Endodermal cell (in vitro differentiated cells): ENCODE results near the gene REG1A. TPM values are rescaled to one million over a fixed set of nuclear protein-coding genes. Genes with fewer than 3 reads are reported as not detected.

ENCODE experiments used
- DNase-seq: peaks from one replicate; pipeline ENCODE4 v3.0.0-alpha.2; 2017
- H3K27ac ChIP-seq: 2 replicates; pipeline ENCODE4 v1.5.1; 2013; ENCODE audit warnings: mild to moderate bottlenecking, low read depth, low read length, moderate library complexity
- H3K27me3 ChIP-seq: 2 replicates; pipeline ENCODE4 v1.6.1; 2013; ENCODE audit warnings: mild to moderate bottlenecking, low read length, moderate library complexity; ENCODE audit not compliant: insufficient read depth, control insufficient read depth, poor library complexity, severe bottlenecking
- H3K36me3 ChIP-seq: 2 replicates; pipeline ENCODE4 v1.7.0; 2013; ENCODE audit warnings: mild to moderate bottlenecking, low read length, moderate library complexity; ENCODE audit not compliant: control insufficient read depth, insufficient read depth
- H3K4me1 ChIP-seq: one replicate; pipeline ENCODE4 v1.7.0; 2013; ENCODE audit warnings: low read length; ENCODE audit not compliant: control insufficient read depth, insufficient read depth
- H3K4me3 ChIP-seq: 2 replicates; pipeline ENCODE4 v1.5.1; 2013; ENCODE audit warnings: mild to moderate bottlenecking, low read length, moderate library complexity
- H3K9ac ChIP-seq: 2 replicates; pipeline ENCODE4 v1.6.1; 2013; ENCODE audit warnings: mild to moderate bottlenecking, low read length, moderate library complexity; ENCODE audit not compliant: poor library complexity, severe bottlenecking; ENCODE audit errors: extremely low read depth
- H3K9me3 ChIP-seq: 2 replicates; pipeline ENCODE4 v1.6.1; 2013; ENCODE audit warnings: mild to moderate bottlenecking, low read length, moderate library complexity; ENCODE audit not compliant: control insufficient read depth
- H3K27ac Mint-ChIP-seq: 2 replicates; pipeline ENCODE4 v1.8.0; 2020; ENCODE audit warnings: mixed read lengths
- H3K27me3 Mint-ChIP-seq: 2 replicates; pipeline ENCODE4 v1.8.0; 2021; ENCODE audit warnings: mild to moderate bottlenecking, mixed read lengths; ENCODE audit not compliant: insufficient read depth
- H3K36me3 Mint-ChIP-seq: 2 replicates; pipeline ENCODE4 v1.8.0; 2020; ENCODE audit warnings: low read depth, mixed read lengths
- H3K4me1 Mint-ChIP-seq: 2 replicates; pipeline ENCODE4 v1.8.0; 2020; ENCODE audit warnings: mixed read lengths
- H3K4me3 Mint-ChIP-seq: 2 replicates; pipeline ENCODE4 v1.8.0; 2020; ENCODE audit warnings: mild to moderate bottlenecking, moderate library complexity, mixed read lengths
- H3K9me3 Mint-ChIP-seq: 2 replicates; pipeline ENCODE4 v1.8.0; 2020; ENCODE audit warnings: mild to moderate bottlenecking, mixed read lengths
- CTCF ChIP-seq: fragments of 200-600 bp; sonication (generic); conservative IDR thresholded peaks from 2 replicates; pipeline ENCODE4 v1.5.0; 2021; ENCODE audit warnings: antibody characterized with exemption, mild to moderate bottlenecking
- WGBS, 2 experiments: methylation state at CpG; one replicate each; pipeline versions ENCODE4 v1.1.5 to v1.1.7; 2013; ENCODE audit warnings: missing lambda C conversion rate in 2 of 2, mixed read lengths in 1 of 2; ENCODE audit not compliant: insufficient coverage in 1 of 2, insufficient read length in 1 of 2; 5-methylcytosine and 5-hydroxymethylcytosine counted together
- total RNA-seq, 2 donors: library from RNA; stranded (reverse); fragmentation: NEBNext Ultra II Directional in 1 of 2; extraction: Animal tissue kit (Norgen Biotek cat#: 25700) in 1 of 2; gene quantifications; 2 replicates in 1 of 2; 3 replicates in 1 of 2; pipeline ENCODE4 v1.2.1, GENCODE V29; 2021

Gene REG1A
- total RNA-seq, 2 donors from 2014 or later, result not detected

GRCh38 chr2:79162132-79162531, 41.8 kb downstream of the REG1A start:
- Mint-ChIP-seq H3K4me1 (no peaks in the 10 kb centered on the region), H3K27ac (no peak overlapping the region), H3K9me3 (no peaks in the 10 kb centered on the region), H3K27me3 (peaks cover 25% of the 10 kb centered on the region), H3K4me3 (no peak overlapping the region), H3K36me3 (no peaks in the 10 kb centered on the region)
- H3K4me1 ChIP-seq, result no peaks in the 10 kb centered on the region
- H3K9me3 ChIP-seq, result no peaks in the 10 kb centered on the region
- no peak for DNase-seq
- no peak overlapping the region for H3K9ac ChIP-seq
- no peak overlapping the region for H3K4me3 ChIP-seq
- H3K27ac ChIP-seq, result no peak overlapping the region
- no peak for TF ChIP-seq CTCF
- H3K27me3 ChIP-seq, result peaks cover 30% of the 10 kb centered on the region
- H3K36me3 ChIP-seq, result no peaks in the 10 kb centered on the region
- 84 to 95% methylated on average over 2 of the region's 2 CpGs for WGBS, 2 experiments

- DNase-seq, result no peak
- 100% methylated on average over 1 of the region's 1 CpG; no CpG with 5 or more reads in 1 of the 2 experiments for WGBS, 2 experiments
- peaks cover 28% of the 10 kb centered on the region for H3K27me3 Mint-ChIP-seq
These were observed 42.5 kb downstream of the REG1A start for GRCh38 chr2:79162801-79163200.

GRCh38 chr2:79171348-79171958, 51.2 kb downstream of the REG1A start:
- H3K27ac ChIP-seq, result no peak overlapping the region
- H3K27me3 Mint-ChIP-seq, result peaks cover 23% of the 10 kb centered on the region
- H3K9ac ChIP-seq, result no peak overlapping the region
- no peaks in the 10 kb centered on the region for H3K36me3 ChIP-seq
- no peaks in the 10 kb centered on the region for H3K4me1 ChIP-seq
- H3K27ac Mint-ChIP-seq, result no peak overlapping the region
- no peaks in the 10 kb centered on the region for H3K36me3 Mint-ChIP-seq
- H3K4me1 Mint-ChIP-seq, result no peaks in the 10 kb centered on the region
- H3K9me3 ChIP-seq, result no peaks in the 10 kb centered on the region
- H3K27me3 ChIP-seq, result peaks cover 38% of the 10 kb centered on the region
- 94% methylated on average over 2 of the region's 2 CpGs; no CpG with 5 or more reads in 1 of the 2 experiments for WGBS, 2 experiments
- no peaks in the 10 kb centered on the region for H3K9me3 Mint-ChIP-seq
- H3K4me3 ChIP-seq, result no peak overlapping the region
- no peak for TF ChIP-seq CTCF
- no peak overlapping the region for H3K4me3 Mint-ChIP-seq
- DNase-seq, result no peak

More at GRCh38 chr2:79162801-79163200, 42.5 kb downstream of the REG1A start:
- H3K27me3 ChIP-seq, result peaks cover 29% of the 10 kb centered on the region
- H3K27ac ChIP-seq, result no peak overlapping the region
- no peak overlapping the region for H3K4me3 ChIP-seq
- no peaks in the 10 kb centered on the region for H3K4me1 Mint-ChIP-seq
- no peak overlapping the region for H3K9ac ChIP-seq
- no peak overlapping the region for H3K4me3 Mint-ChIP-seq
- no peaks in the 10 kb centered on the region for H3K4me1 ChIP-seq
- no peaks in the 10 kb centered on the region for H3K36me3 Mint-ChIP-seq
- no peaks in the 10 kb centered on the region for H3K9me3 ChIP-seq
- TF ChIP-seq CTCF, result no peak
- no peak overlapping the region for H3K27ac Mint-ChIP-seq
- H3K36me3 ChIP-seq, result no peaks in the 10 kb centered on the region
- no peaks in the 10 kb centered on the region for H3K9me3 Mint-ChIP-seq

Other genes starting within 250 kb of the REG1A start
- not detected for gene REG3G, start 94.8 kb upstream of the REG1A start, total RNA-seq
- gene REG1B, start 32.5 kb upstream of the REG1A start, total RNA-seq, result not detected
- gene REG3A, start 39.3 kb downstream of the REG1A start, total RNA-seq, result not detected